Astrocyte of the cerebellum (primary cell): ENCODE data around the gene ZAP70.
"Not testable (repeated sequence)": the region's sequence is repeated elsewhere in the genome, so short reads cannot be mapped to it uniquely, and the experiment has no call there.

ENCODE experiments used
- DNase-seq: peaks from one replicate; pipeline ENCODE4 v3.0.0-alpha.2; 2011; ENCODE audit warnings: low read depth
- H3K4me3 ChIP-seq: 2 replicates; pipeline ENCODE4 v1.5.1; 2011; ENCODE audit warnings: mild to moderate bottlenecking, low read depth, low read length, moderate library complexity
- in situ Hi-C: cut with HindIII; loops from 2 replicates; pipeline ENCODE4 v1.10.0; 2017; ENCODE audit warnings: low sequenced_read_pairs
- TF ChIP-seq, protein P1 (sequence below): IDR thresholded peaks from 2 replicates; pipeline ENCODE4 v1.5.1; 2012; ENCODE audit warnings: low read length, low read depth, moderate library complexity, mild to moderate bottlenecking; ENCODE audit errors: missing control alignments

Gene ZAP70

DNA sequence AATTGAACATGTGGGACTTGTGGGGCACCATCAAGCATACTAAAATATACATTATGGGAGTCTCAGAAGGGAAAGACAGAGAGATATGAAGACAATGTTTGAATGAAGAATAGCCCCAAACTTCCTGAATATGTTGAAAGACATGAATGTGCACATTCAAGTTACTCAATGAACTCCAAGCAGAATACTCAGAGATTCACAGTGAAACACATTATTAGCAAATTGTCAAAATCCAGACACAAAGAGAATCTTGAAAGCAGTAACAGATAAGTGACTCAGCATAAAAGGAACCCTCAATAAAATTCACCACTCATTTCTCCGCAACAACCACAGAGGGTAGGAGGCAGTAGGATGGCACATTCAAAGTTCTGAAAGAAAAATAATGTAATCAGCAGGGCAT, 35.1 kb upstream of the ZAP70 start:
- in situ Hi-C loops = no loop called here
- no peak overlapping the region for H3K4me3 ChIP-seq
- TF ChIP-seq, protein P1, sequence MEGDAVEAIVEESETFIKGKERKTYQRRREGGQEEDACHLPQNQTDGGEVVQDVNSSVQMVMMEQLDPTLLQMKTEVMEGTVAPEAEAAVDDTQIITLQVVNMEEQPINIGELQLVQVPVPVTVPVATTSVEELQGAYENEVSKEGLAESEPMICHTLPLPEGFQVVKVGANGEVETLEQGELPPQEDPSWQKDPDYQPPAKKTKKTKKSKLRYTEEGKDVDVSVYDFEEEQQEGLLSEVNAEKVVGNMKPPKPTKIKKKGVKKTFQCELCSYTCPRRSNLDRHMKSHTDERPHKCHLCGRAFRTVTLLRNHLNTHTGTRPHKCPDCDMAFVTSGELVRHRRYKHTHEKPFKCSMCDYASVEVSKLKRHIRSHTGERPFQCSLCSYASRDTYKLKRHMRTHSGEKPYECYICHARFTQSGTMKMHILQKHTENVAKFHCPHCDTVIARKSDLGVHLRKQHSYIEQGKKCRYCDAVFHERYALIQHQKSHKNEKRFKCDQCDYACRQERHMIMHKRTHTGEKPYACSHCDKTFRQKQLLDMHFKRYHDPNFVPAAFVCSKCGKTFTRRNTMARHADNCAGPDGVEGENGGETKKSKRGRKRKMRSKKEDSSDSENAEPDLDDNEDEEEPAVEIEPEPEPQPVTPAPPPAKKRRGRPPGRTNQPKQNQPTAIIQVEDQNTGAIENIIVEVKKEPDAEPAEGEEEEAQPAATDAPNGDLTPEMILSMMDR = no peak
- DNase-seq = no peak

DNA sequence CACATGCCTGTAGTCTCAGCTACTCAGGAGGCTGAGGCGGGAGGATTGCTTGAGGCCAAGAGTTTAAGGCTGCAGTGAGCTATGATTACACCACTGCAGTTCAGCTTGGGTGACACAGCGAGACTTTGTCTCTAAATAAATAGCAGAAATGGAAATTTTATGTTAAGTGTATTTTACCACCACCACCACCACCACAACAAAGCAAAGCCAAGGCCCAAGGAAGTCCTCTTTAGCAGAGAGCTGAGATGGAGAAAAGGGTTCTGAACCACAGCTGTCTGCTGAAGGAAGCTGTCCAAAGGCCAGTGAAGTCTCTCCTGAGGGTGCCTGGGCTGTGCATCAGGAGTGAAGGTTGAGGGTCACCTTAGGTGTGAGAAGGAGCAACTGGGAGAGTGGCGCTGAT, 26.1 kb upstream of the ZAP70 start:
- in situ Hi-C loops, DNase-seq, H3K4me3 ChIP-seq: not testable (repeated sequence)

DNA sequence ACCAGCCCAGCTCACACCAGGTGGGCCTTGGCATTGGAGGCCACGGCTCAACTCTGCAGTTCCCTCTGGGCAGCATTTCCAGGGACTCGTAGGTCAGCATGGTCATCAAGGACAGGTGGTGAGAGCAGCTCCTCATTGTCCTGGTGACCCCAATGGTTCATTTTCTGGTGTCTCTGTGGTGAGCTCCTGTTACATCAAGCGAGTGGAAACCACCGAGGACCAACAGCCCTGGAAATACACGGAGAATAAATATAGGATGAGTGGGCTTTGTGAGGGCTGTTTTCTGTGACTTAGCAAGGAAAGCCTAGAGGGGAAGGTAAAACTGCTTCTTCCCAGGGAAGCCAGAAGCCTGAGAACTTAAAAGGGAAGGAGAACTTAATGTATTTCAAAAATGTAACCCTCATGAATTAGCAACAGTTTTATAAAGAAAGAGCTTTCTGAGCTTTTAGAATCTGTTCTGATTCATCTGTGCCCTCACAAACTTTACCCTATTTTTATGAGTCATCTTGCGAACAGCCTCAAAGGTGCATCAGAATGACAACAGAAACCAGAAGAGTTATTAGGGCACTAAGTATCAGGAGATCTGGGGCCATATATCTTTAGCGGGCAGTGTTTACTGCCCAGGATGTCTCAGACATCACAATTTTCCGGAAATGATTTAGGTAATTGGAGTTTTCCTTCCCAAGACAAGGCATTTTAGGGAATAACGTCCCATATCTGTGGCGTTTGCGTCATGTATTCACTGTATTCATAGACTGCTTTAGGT, 25.1 kb upstream of the ZAP70 start:
- in situ Hi-C loops = no loop called here
- TF ChIP-seq, protein P1 = no peak
- no peak overlapping the region for H3K4me3 ChIP-seq
- no peak for DNase-seq

DNA sequence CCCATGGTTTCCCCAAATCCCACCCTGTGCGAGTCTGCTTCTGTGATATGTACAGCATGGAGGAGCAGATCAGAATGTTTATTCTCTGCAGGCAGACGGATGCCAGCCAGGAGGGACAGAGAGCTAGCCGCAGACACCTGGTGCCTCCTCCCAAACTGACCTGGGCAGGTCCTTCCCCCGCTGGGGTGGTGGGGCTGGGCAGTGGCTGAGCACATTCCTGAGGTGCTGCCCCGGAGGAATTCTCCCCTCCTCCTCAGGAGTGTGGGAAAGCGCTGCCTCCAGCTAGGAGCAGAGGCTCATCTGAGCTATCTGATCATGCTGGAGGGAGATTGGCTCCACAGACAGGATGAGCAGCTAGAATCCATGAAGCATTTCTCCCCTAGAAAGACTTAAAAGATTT, 22.2 kb upstream of the ZAP70 start:
- TF ChIP-seq, protein P1 = no peak
- no peak overlapping the region for H3K4me3 ChIP-seq
- DNase-seq = no peak
- in situ Hi-C loops = no loop called here

DNA sequence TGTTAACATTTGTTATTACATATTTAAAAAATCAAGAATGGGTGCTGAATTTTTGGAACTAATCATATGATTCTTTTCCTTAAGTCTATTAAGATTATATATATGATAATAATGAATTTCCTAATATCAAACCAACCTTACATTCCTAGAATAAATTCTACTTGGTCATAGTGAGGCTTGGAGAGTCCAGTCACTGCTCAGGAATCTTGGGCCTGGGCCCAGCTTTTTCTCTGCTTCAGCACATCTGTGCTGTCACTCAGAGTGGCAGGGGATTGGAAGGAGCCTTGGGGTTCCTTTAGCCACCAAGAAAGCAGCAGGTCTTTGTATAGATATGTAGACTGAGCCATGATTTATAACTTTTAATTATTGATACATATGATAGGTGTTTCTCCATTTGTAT, 19.9 kb upstream of the ZAP70 start:
- TF ChIP-seq, protein P1 = no peak
- in situ Hi-C loops = no loop called here
- DNase-seq = no peak

DNA sequence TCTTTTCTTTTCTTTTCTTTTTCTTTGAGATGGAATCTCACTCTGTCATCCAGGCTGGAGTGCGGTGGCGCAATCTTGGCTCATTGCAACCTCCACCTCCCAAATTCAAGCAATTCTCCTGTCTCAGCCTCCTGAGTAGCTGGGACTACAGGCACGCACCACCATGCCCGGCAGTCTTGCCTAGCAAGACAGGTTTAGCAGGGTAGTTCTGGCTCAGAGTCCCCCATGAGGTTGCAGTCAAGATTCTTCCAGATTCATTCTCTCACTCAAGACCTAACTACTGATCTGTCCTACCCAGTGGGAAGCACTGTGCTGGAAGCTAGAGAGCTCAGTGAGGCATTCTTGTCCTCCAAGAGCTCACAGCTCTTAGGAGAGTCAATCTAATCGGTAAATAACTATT, 17.6 kb upstream of the ZAP70 start:
- TF ChIP-seq, protein P1 = no peak

More for the DNA sequence above, 19.9 kb upstream of the ZAP70 start:
- no peak overlapping the region for H3K4me3 ChIP-seq

More for the DNA sequence above, 17.6 kb upstream of the ZAP70 start:
- no peak for DNase-seq
- in situ Hi-C loops = no loop called here
- H3K4me3 ChIP-seq = no peak overlapping the region
